Measurements from ENCODE around the gene C19orf85. TPM values are rescaled to one million over a fixed set of nuclear protein-coding genes. Genes with fewer than 3 reads are reported as not detected.
"Not testable (repeated sequence)": the region's sequence is repeated elsewhere in the genome, so short reads cannot be mapped to it uniquely, and the experiment has no call there.

C19orf85 gene
- polyA plus RNA-seq, 1 donor = not detected

GRCh38 chr19:55496820-55497219, 32.3 kb upstream of the C19orf85 start:
- DNase-seq; H3K36me3 ChIP-seq (ENCODE audit: control insufficient read depth, insufficient read depth, low read length); H3K27ac ChIP-seq (ENCODE audit: low read length); H3K9me3 ChIP-seq (ENCODE audit: control insufficient read depth, low read depth, low read length); H3K4me3 ChIP-seq (ENCODE audit: low read length); H3K4me1 ChIP-seq (ENCODE audit: control insufficient read depth, insufficient read depth, low read length): not testable (repeated sequence)
- peaks cover 32% of the 10 kb centered on the region for H3K27me3 ChIP-seq (ENCODE audit: control insufficient read depth, insufficient read depth, low read length)
- 0% methylated on average over 1 of the region's 10 CpGs for WGBS (ENCODE audit: insufficient coverage, low lambda C conversion rate)

DNA sequence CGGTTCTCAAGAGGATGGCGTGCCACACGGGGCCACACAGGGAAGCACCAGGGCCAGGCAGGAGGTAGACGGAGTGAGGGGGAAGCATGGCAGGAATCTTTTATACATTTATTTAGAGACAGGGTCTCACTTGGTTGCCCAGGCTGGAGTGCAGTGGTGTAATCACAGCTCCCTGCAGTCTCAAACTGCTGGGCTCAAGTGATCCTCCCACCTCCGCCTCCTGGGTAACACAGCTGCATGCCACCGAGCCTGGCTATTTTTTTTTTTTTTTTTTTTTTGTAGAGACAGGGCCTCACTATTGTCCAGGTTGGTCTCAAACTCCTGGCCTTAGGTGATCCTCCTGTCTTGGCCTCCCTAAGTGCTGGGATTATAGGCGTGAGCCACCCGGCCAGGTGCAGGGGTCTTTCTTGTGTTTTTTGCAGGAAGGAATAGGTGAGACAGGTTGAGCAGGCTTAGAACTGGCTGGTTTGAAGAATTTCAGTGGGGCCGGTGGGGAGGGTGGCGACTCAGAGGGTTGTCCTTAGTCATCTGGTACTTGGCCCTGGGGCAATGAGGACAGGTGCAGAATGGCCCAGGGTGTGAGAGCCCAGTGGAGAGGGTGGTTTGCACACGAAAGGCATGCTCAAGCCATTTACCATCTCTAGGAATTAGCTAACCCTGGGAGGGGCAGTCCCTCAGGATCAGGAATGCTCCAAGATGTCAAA, 31.2 kb upstream of the C19orf85 start:
- Histone ChIP-seq H3K27me3 (ENCODE audit: control insufficient read depth, insufficient read depth, low read length) (peaks cover 38% of the 10 kb centered on the region), H3K4me1 (ENCODE audit: control insufficient read depth, insufficient read depth, low read length) (no peaks in the 10 kb centered on the region), H3K27ac (ENCODE audit: low read length) (no peak overlapping the region), H3K36me3 (ENCODE audit: control insufficient read depth, insufficient read depth, low read length) (no peaks in the 10 kb centered on the region), H3K4me3 (ENCODE audit: low read length) (no peak overlapping the region), H3K9me3 (ENCODE audit: control insufficient read depth, low read depth, low read length) (no peaks in the 10 kb centered on the region)
- no peak for DNase-seq
- WGBS (ENCODE audit: insufficient coverage, low lambda C conversion rate) = no CpG with 5 or more reads among the region's 11 CpGs

DNA sequence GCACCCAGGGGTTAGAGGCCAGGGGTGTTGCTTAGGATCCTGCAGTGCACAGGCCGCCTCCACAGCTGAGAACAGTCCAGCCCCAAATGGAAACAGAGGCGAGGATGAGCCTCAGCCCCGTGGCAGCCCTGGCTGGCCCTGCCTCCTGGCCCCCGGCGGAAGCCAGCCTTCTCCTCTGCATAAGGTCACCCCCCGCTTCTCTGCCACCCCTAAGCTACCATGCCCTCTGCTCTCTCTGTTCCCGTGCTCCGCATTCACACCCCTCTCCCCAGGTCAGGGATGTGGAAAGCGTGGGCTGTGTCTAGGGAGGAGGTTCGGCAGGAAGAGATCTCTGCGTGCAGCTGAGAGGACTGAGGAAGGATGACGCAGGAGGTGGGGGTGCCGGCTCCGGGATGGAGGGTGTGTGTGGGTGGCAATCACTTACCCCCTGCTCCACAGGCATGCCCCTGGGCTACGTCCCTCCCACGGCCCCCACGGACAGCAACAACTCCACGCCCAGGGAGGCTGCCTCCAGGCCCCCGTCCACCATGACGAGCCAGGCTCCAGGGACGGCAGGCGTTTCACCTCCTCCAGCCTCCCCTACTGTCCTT, 29.7 kb upstream of the C19orf85 start:
- H3K36me3 ChIP-seq (ENCODE audit: control insufficient read depth, insufficient read depth, low read length) = no peaks in the 10 kb centered on the region
- DNase-seq = no peak
- H3K27me3 ChIP-seq (ENCODE audit: control insufficient read depth, insufficient read depth, low read length) = peaks cover 51% of the 10 kb centered on the region
- no peaks in the 10 kb centered on the region for H3K4me1 ChIP-seq (ENCODE audit: control insufficient read depth, insufficient read depth, low read length)
- H3K27ac ChIP-seq (ENCODE audit: low read length) = no peak overlapping the region
- no peaks in the 10 kb centered on the region for H3K9me3 ChIP-seq (ENCODE audit: control insufficient read depth, low read depth, low read length)
- H3K4me3 ChIP-seq (ENCODE audit: low read length) = no peak overlapping the region
- no CpG with 5 or more reads among the region's 22 CpGs for WGBS (ENCODE audit: insufficient coverage, low lambda C conversion rate)

GRCh38 chr19:55493645-55494171, 29.2 kb upstream of the C19orf85 start:
- no peak overlapping the region for H3K4me3 ChIP-seq (ENCODE audit: low read length)
- WGBS (ENCODE audit: insufficient coverage, low lambda C conversion rate) = no CpG with 5 or more reads among the region's 38 CpGs
- H3K27ac ChIP-seq (ENCODE audit: low read length) = no peak overlapping the region
- H3K4me1 ChIP-seq (ENCODE audit: control insufficient read depth, insufficient read depth, low read length) = peaks cover 3% of the 10 kb centered on the region
- no peaks in the 10 kb centered on the region for H3K36me3 ChIP-seq (ENCODE audit: control insufficient read depth, insufficient read depth, low read length)
- H3K27me3 ChIP-seq (ENCODE audit: control insufficient read depth, insufficient read depth, low read length) = peaks cover 55% of the 10 kb centered on the region
- no peak for DNase-seq
- H3K9me3 ChIP-seq (ENCODE audit: control insufficient read depth, low read depth, low read length) = peaks cover 3% of the 10 kb centered on the region

DNA sequence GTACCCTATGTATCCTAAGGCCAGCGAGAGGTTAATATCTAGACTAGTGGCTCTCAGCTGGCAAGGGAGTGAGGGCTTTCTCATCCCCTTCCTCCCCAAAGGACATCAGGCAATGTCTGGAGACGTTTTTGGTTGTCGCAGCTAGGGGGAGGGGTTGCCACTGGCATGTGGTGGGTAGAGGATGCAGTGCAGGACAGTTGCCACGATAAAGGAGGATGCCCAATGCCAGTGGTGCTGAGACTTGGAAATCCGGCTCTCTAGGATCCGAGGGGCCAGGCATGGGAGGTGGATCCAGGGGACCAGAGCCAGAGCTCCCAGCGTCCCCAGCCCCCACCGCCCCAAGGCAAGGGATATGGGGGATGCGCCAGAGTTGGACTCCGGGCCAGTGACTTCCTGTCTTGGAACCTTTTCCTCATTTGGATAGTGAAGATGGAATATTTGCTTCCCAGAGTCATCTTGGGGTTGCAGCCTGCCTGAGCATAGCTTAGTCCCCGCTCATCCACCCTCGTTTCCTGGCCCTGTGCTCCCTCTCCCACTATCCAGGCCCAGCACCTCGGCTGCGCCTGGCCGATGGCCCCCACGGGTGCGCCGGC, 28.6 kb upstream of the C19orf85 start:
- peaks cover 6% of the 10 kb centered on the region for H3K4me1 ChIP-seq (ENCODE audit: control insufficient read depth, insufficient read depth, low read length)
- no peak overlapping the region for H3K4me3 ChIP-seq (ENCODE audit: low read length)
- H3K9me3 ChIP-seq (ENCODE audit: control insufficient read depth, low read depth, low read length) = peaks cover 3% of the 10 kb centered on the region
- WGBS (ENCODE audit: insufficient coverage, low lambda C conversion rate) = no CpG with 5 or more reads among the region's 18 CpGs
- H3K36me3 ChIP-seq (ENCODE audit: control insufficient read depth, insufficient read depth, low read length) = no peaks in the 10 kb centered on the region
- peaks cover 59% of the 10 kb centered on the region for H3K27me3 ChIP-seq (ENCODE audit: control insufficient read depth, insufficient read depth, low read length)
- H3K27ac ChIP-seq (ENCODE audit: low read length) = no peak overlapping the region
- DNase-seq = no peak

DNA sequence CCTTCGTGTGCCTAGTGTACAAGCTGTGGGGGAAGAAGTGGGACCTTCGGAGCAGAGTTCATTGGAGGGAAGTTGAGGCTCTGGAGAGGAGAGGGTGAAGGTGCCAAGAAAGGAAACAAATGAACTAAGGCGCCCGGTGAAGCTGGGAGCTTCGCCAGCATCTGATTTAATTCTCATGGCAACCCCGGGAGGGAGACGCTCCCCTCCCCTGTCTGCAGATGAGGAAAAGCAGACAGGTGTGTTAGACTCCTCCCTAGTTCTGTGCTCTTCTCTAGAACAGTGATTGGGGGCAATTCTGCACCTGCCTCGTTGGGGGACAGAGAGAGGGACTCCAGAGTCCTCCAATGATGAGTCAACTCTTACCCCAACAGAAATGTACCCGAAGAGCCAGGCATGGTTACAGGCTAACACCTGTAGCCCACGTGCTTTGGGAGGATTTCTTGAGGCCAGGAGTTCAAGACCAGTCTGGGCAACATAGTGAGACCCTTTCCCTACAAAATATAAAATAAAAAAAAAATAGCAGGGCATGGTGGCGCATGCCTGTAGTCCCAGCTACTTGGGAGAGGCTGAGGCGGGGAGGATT, 27.9 kb upstream of the C19orf85 start:
- Histone ChIP-seq H3K27me3 (ENCODE audit: control insufficient read depth, insufficient read depth, low read length) (peaks cover 63% of the 10 kb centered on the region), H3K27ac (ENCODE audit: low read length) (no peak overlapping the region), H3K9me3 (ENCODE audit: control insufficient read depth, low read depth, low read length) (peaks cover 3% of the 10 kb centered on the region), H3K4me3 (ENCODE audit: low read length) (no peak overlapping the region), H3K36me3 (ENCODE audit: control insufficient read depth, insufficient read depth, low read length) (no peaks in the 10 kb centered on the region), H3K4me1 (ENCODE audit: control insufficient read depth, insufficient read depth, low read length) (peaks cover 6% of the 10 kb centered on the region)
- DNase-seq = no peak
- WGBS (ENCODE audit: insufficient coverage, low lambda C conversion rate) = no CpG with 5 or more reads among the region's 12 CpGs

GRCh38 chr19:55491546-55492360, 27.2 kb upstream of the C19orf85 start:
- no CpG with 5 or more reads among the region's 24 CpGs for WGBS (ENCODE audit: insufficient coverage, low lambda C conversion rate)
- peaks cover 63% of the 10 kb centered on the region for H3K27me3 ChIP-seq (ENCODE audit: control insufficient read depth, insufficient read depth, low read length)
- peaks cover 3% of the 10 kb centered on the region for H3K9me3 ChIP-seq (ENCODE audit: control insufficient read depth, low read depth, low read length)
- no peaks in the 10 kb centered on the region for H3K36me3 ChIP-seq (ENCODE audit: control insufficient read depth, insufficient read depth, low read length)
- no peak for DNase-seq
- H3K4me1 ChIP-seq (ENCODE audit: control insufficient read depth, insufficient read depth, low read length) = peaks cover 6% of the 10 kb centered on the region
- H3K27ac ChIP-seq (ENCODE audit: low read length) = no peak overlapping the region
- H3K4me3 ChIP-seq (ENCODE audit: low read length) = no peak overlapping the region

- Histone ChIP-seq H3K36me3 (ENCODE audit: control insufficient read depth, insufficient read depth, low read length) (no peaks in the 10 kb centered on the region), H3K9me3 (ENCODE audit: control insufficient read depth, low read depth, low read length) (peaks cover 3% of the 10 kb centered on the region), H3K27ac (ENCODE audit: low read length) (no peak overlapping the region), H3K4me3 (ENCODE audit: low read length) (no peak overlapping the region), H3K4me1 (ENCODE audit: control insufficient read depth, insufficient read depth, low read length) (peaks cover 6% of the 10 kb centered on the region), H3K27me3 (ENCODE audit: control insufficient read depth, insufficient read depth, low read length) (peaks cover 63% of the 10 kb centered on the region)
- WGBS (ENCODE audit: insufficient coverage, low lambda C conversion rate) = 80% methylated on average over 4 of the region's 52 CpGs
- DNase-seq = no peak
Measured at GRCh38 chr19:55490478-55491432, 26.2 kb upstream of the C19orf85 start.

GRCh38 chr19:55489711-55490477, 25.3 kb upstream of the C19orf85 start:
- Histone ChIP-seq H3K27ac (ENCODE audit: low read length) (no peak overlapping the region), H3K36me3 (ENCODE audit: control insufficient read depth, insufficient read depth, low read length) (no peaks in the 10 kb centered on the region), H3K9me3 (ENCODE audit: control insufficient read depth, low read depth, low read length) (peaks cover 3% of the 10 kb centered on the region), H3K4me3 (ENCODE audit: low read length) (no peak overlapping the region), H3K4me1 (ENCODE audit: control insufficient read depth, insufficient read depth, low read length) (peaks cover 6% of the 10 kb centered on the region), H3K27me3 (ENCODE audit: control insufficient read depth, insufficient read depth, low read length) (peaks cover 64% of the 10 kb centered on the region)
- no peak for DNase-seq
- WGBS (ENCODE audit: insufficient coverage, low lambda C conversion rate) = no CpG with 5 or more reads among the region's 21 CpGs

Data from large intestine (tissue), 3 donors.